H1 (cell line): Measurements from ENCODE around the gene PLCXD1. TPM values are rescaled to one million over a fixed set of nuclear protein-coding genes. Genes with fewer than 3 reads are reported as not detected.

Experiments used
- CTCF ChIA-PET: fragments of 300-600 bp; sonication (Branson Sonifier 250); formaldehyde crosslinking; loops from one replicate; lab custom pipeline; 2021; ENCODE audit not compliant: partially characterized antibody; lab: Charles Lee
- POLR2A ChIA-PET: fragments of 300-600 bp; sonication (Branson Sonifier 250); formaldehyde crosslinking; loops from one replicate; lab custom pipeline; 2021; ENCODE audit warnings: inconsistent platforms; ENCODE audit not compliant: partially characterized antibody; lab: Charles Lee
- DNase-seq, 2 experiments: peaks; one replicate each; pipeline versions ENCODE4 v3.0.0 to v3.0.0-alpha.2; 2010 to 2022; ENCODE audit warnings: low spot score in 2 of 2, low read depth in 1 of 2, mixed read lengths in 1 of 2
- FAIRE-seq: peaks from 2 replicates; lab custom pipeline; 2011; peaks lifted over from hg19 to GRCh38; lab: Jason Lieb, UNC
- H2AFZ ChIP-seq: 2 replicates; pipeline ENCODE4 v1.8.1; 2012; ENCODE audit warnings: low read length, inconsistent platforms
- H2AK5ac ChIP-seq: 2 replicates; pipeline ENCODE4 v1.6.1; 2013; ENCODE audit warnings: low read depth, low read length
- H2BK120ac ChIP-seq: replicated peaks from 2 replicates; pipeline ENCODE3; 2013; ENCODE audit warnings: low read depth, low read length, inconsistent platforms
- H2BK12ac ChIP-seq: 2 replicates; pipeline ENCODE4 v1.6.1; 2013; ENCODE audit warnings: low read depth, low read length
- H2BK15ac ChIP-seq: 2 replicates; pipeline ENCODE4 v1.6.1; 2013; ENCODE audit warnings: low read length
- H2BK20ac ChIP-seq: 2 replicates; pipeline ENCODE4 v1.6.1; 2013; ENCODE audit warnings: low read length
- H2BK5ac ChIP-seq: 2 replicates; pipeline ENCODE4 v1.6.1; 2013; ENCODE audit warnings: low read depth, low read length
- H3K14ac ChIP-seq: 2 replicates; pipeline ENCODE4 v1.6.1; 2013; ENCODE audit warnings: inconsistent platforms; ENCODE audit not compliant: insufficient read length
- H3K18ac ChIP-seq: 2 replicates; pipeline ENCODE4 v1.6.1; 2013; ENCODE audit warnings: low read length; ENCODE audit errors: extremely low read depth
- H3K23ac ChIP-seq: 2 replicates; pipeline ENCODE4 v1.6.1; 2013; ENCODE audit warnings: inconsistent platforms; ENCODE audit not compliant: insufficient read length
- H3K23me2 ChIP-seq: 2 replicates; pipeline ENCODE4 v1.6.1; 2013; ENCODE audit warnings: low read depth, low read length
- H3K27ac ChIP-seq: 2 replicates; pipeline ENCODE4 v1.6.1; 2011; ENCODE audit warnings: low read depth, low read length, inconsistent platforms
- H3K27me3 ChIP-seq, 4 experiments: replicated peaks in 1 of 4; 1 replicate in 1 of 4; 2 replicates in 3 of 4; pipeline versions ENCODE4 v1.6.1 to v1.8.1; 2011 to 2013; ENCODE audit warnings: low read length in 3 of 4, mild to moderate bottlenecking in 3 of 4, inconsistent platforms in 2 of 4, mixed read lengths in 2 of 4, moderate library complexity in 1 of 4; ENCODE audit not compliant: control insufficient read depth in 3 of 4, insufficient read depth in 3 of 4; ENCODE audit errors: extremely low read depth in 1 of 4
- H3K36me3 ChIP-seq, 4 experiments: 2 replicates each; pipeline versions ENCODE4 v1.6.1 to v1.8.1; 2011 to 2013; ENCODE audit warnings: mild to moderate bottlenecking in 4 of 4, low read length in 3 of 4, moderate library complexity in 2 of 4, control low read depth in 1 of 4, inconsistent platforms in 1 of 4; ENCODE audit not compliant: insufficient read depth in 4 of 4, control insufficient read depth in 2 of 4
- H3K4ac ChIP-seq: replicated peaks from 2 replicates; pipeline ENCODE3; 2013; ENCODE audit warnings: low read length, low read depth, mixed read lengths, inconsistent platforms; ENCODE audit not compliant: insufficient read length
- H3K4me1 ChIP-seq, 4 experiments: replicated peaks in 1 of 4; 1 replicate in 1 of 4; 2 replicates in 3 of 4; pipeline versions ENCODE4 v1.6.1 to v1.8.1; 2011 to 2013; ENCODE audit warnings: low read length in 3 of 4, inconsistent platforms in 2 of 4, mixed read lengths in 1 of 4; ENCODE audit not compliant: insufficient read depth in 4 of 4, control insufficient read depth in 3 of 4
- H3K4me2 ChIP-seq, 2 experiments: 2 replicates each; pipeline versions ENCODE4 v1.6.1 to v1.8.1; 2011 to 2013; ENCODE audit warnings: low read depth in 2 of 2, low read length in 2 of 2, control low read depth in 1 of 2, inconsistent platforms in 1 of 2, mild to moderate bottlenecking in 1 of 2; ENCODE audit not compliant: insufficient read depth in 1 of 2
- H3K4me3 ChIP-seq, 4 experiments: fragments of 200-600, 300-600 bp in 1 of 4; sonication (generic), shearing (Covaris generic), sonication (Bioruptor Twin) in 1 of 4; 2 replicates each; pipeline versions ENCODE4 v1.5.1 to v1.8.1; 2011 to 2016; ENCODE audit warnings: low read length in 4 of 4, low read depth in 3 of 4, control low read depth in 2 of 4, inconsistent platforms in 2 of 4, mild to moderate bottlenecking in 2 of 4, mixed read lengths in 1 of 4, moderate library complexity in 1 of 4; ENCODE audit not compliant: insufficient read depth in 2 of 4; ENCODE audit errors: extremely low read depth in 1 of 4
- H3K56ac ChIP-seq: replicated peaks from 2 replicates; pipeline ENCODE3; 2013; ENCODE audit warnings: low read depth, mild to moderate bottlenecking, mixed read lengths, low read length, inconsistent platforms; ENCODE audit not compliant: insufficient read length
- H3K79me1 ChIP-seq: 2 replicates; pipeline ENCODE4 v1.6.1; 2013; ENCODE audit warnings: low read depth, low read length, control low read depth
- H3K79me2 ChIP-seq, 2 experiments: 2 replicates each; pipeline versions ENCODE4 v1.6.1 to v1.8.1; 2012 to 2013; ENCODE audit warnings: low read length in 2 of 2, mild to moderate bottlenecking in 2 of 2, inconsistent platforms in 1 of 2; ENCODE audit not compliant: insufficient read depth in 2 of 2, control insufficient read depth in 1 of 2
- H3K9ac ChIP-seq, 4 experiments: replicated peaks in 1 of 4; 1 replicate in 1 of 4; 2 replicates in 3 of 4; pipeline versions ENCODE4 v1.6.1 to v1.8.1; 2011 to 2013; ENCODE audit warnings: low read depth in 3 of 4, low read length in 3 of 4, control low read depth in 2 of 4, mild to moderate bottlenecking in 2 of 4, moderate library complexity in 2 of 4, inconsistent platforms in 1 of 4; ENCODE audit errors: extremely low read depth in 1 of 4
- H3K9me3 ChIP-seq, 2 experiments: 2 replicates each; pipeline versions ENCODE4 v1.6.1 to v1.8.1; 2012 to 2013; ENCODE audit warnings: mild to moderate bottlenecking in 2 of 2, moderate library complexity in 2 of 2, control low read depth in 1 of 2, inconsistent platforms in 1 of 2, low read depth in 1 of 2, low read length in 1 of 2, mixed read lengths in 1 of 2; ENCODE audit not compliant: insufficient read depth in 2 of 2
- H4K20me1 ChIP-seq, 2 experiments: replicated peaks in 1 of 2; 2 replicates each; pipeline versions ENCODE3 to v1.8.1; 2011 to 2013; ENCODE audit warnings: inconsistent platforms in 2 of 2, low read length in 2 of 2, mild to moderate bottlenecking in 1 of 2; ENCODE audit not compliant: insufficient read depth in 2 of 2, control insufficient read depth in 1 of 2
- H4K5ac ChIP-seq: 2 replicates; pipeline ENCODE4 v1.6.1; 2013; ENCODE audit warnings: low read length, low read depth, mixed read lengths, inconsistent platforms; ENCODE audit not compliant: insufficient read length
- H4K8ac ChIP-seq: 2 replicates; pipeline ENCODE4 v1.8.0; 2013; ENCODE audit warnings: mild to moderate bottlenecking, moderate library complexity, low read length, inconsistent platforms; ENCODE audit not compliant: insufficient read depth; ENCODE audit errors: extremely low read depth
- H4K91ac ChIP-seq: replicated peaks from 2 replicates; pipeline ENCODE3; 2013; ENCODE audit warnings: low read length, mixed read lengths, inconsistent platforms; ENCODE audit not compliant: insufficient read length
- CREB1 ChIP-seq: IDR thresholded peaks from 2 replicates; pipeline ENCODE4 v1.6.1; 2012; ENCODE audit warnings: inconsistent platforms
- EP300 ChIP-seq, 2 experiments: IDR thresholded peaks; 1 replicate in 1 of 2; 2 replicates in 1 of 2; pipeline ENCODE4 v1.6.1; 2011 to 2012; ENCODE audit warnings: low read depth in 2 of 2, low read length in 2 of 2, mild to moderate bottlenecking in 2 of 2, borderline replicate concordance in 1 of 2, inconsistent platforms in 1 of 2, moderate library complexity in 1 of 2
- GTF2F1 ChIP-seq: IDR thresholded peaks from 2 replicates; pipeline ENCODE4 v1.6.1; 2012; ENCODE audit warnings: low read depth, low read length, improper control_type of control experiment, borderline replicate concordance
- HDAC2 ChIP-seq, 2 experiments: fragments of 300-600 bp in 1 of 2; sonication (generic) in 1 of 2; IDR thresholded peaks; 2 replicates each; pipeline ENCODE4 v1.6.1; 2011 to 2012; ENCODE audit warnings: low read depth in 2 of 2, low read length in 2 of 2, mild to moderate bottlenecking in 2 of 2, moderate library complexity in 2 of 2, borderline replicate concordance in 1 of 2, inconsistent platforms in 1 of 2
- NANOG ChIP-seq: IDR thresholded peaks from 2 replicates; pipeline ENCODE4 v1.6.1; 2011; ENCODE audit warnings: low read length, low read depth, mild to moderate bottlenecking, inconsistent platforms; ENCODE audit not compliant: insufficient read depth, poor library complexity, severe bottlenecking
- POLR2AphosphoS5 ChIP-seq: IDR thresholded peaks from 2 replicates; pipeline ENCODE4 v1.6.1; 2011; ENCODE audit warnings: low read depth, low read length
- RXRA ChIP-seq: IDR thresholded peaks from 2 replicates; pipeline ENCODE4 v1.6.1; 2011; ENCODE audit warnings: low read depth, mild to moderate bottlenecking, low read length, moderate library complexity; ENCODE audit not compliant: insufficient read depth
- SP4 ChIP-seq: IDR thresholded peaks from 2 replicates; pipeline ENCODE4 v1.6.1; 2012; ENCODE audit warnings: low read length, inconsistent platforms
- SRF ChIP-seq: IDR thresholded peaks from 2 replicates; pipeline ENCODE4 v1.6.1; 2011; ENCODE audit warnings: mild to moderate bottlenecking, low read depth, low read length, moderate library complexity
- SUZ12 ChIP-seq: fragments of 200-600 bp; sonication (generic); IDR thresholded peaks from 2 replicates; pipeline ENCODE4 v1.6.1; 2012; ENCODE audit warnings: mild to moderate bottlenecking, inconsistent platforms, low read length, moderate library complexity, mixed read lengths
- TAF1 ChIP-seq: IDR thresholded peaks from 2 replicates; pipeline ENCODE4 v1.6.1; 2011; ENCODE audit warnings: mild to moderate bottlenecking, low read depth, low read length
- TAF7 ChIP-seq: optimal IDR thresholded peaks from 2 replicates; pipeline ENCODE3; 2011; ENCODE audit warnings: low read depth, mild to moderate bottlenecking, inconsistent platforms, low read length, moderate library complexity, borderline replicate concordance
- WGBS, 2 experiments: shearing (Covaris generic) in 1 of 2; methylation state at CpG; one replicate each; pipeline versions ENCODE4 v1.1.6 to v1.1.7; 2013 to 2015; ENCODE audit warnings: low lambda C conversion rate in 2 of 2, mixed read lengths in 2 of 2, inconsistent platforms in 1 of 2, low coverage in 1 of 2, missing lambda C conversion rate in 1 of 2; ENCODE audit not compliant: insufficient replicate concordance in 2 of 2, insufficient coverage in 1 of 2, insufficient read length in 1 of 2; ENCODE audit errors: extremely low coverage in 1 of 2, missing lambda C conversion rate in 1 of 2; 5-methylcytosine and 5-hydroxymethylcytosine counted together
- polyA plus RNA-seq, 7 experiments: library from polyadenylated mRNA; depleted of rRNA in 3 of 7; stranded (reverse) in 5 of 7; unstranded in 2 of 7; fragments of >200 nt in 5 of 7; fragments of 200-250 nt in 2 of 7; gene quantifications; 1 replicate in 5 of 7; 2 replicates in 1 of 7; 4 replicates in 1 of 7; pipeline versions ENCODE4 v1.2.1 to v1.2.3, GENCODE V29; 2011 to 2013; ENCODE audit warnings: missing spikeins in 2 of 7, mixed read lengths in 2 of 7
- total RNA-seq: library from RNA; stranded (reverse); fragmentation: NEBNext Ultra II Directional; extraction: Animal tissue kit (Norgen Biotek cat#: 25700); gene quantifications from 2 replicates; pipeline ENCODE4 v1.2.1, GENCODE V29; 2021

PLCXD1 gene
- total and polyA plus RNA-seq, 2 of the 8 experiments (the other 6 are each of a cell fraction or from before 2014, with no cell fraction given): 93.6 to 124 TPM

- no peaks in the 10 kb centered on the region for H3K9me3 ChIP-seq
- peaks cover 0 to 43% of the 10 kb centered on the region in 2 experiments; a peak in 2 of 4 replicates for H3K79me2 ChIP-seq
- H3K27ac ChIP-seq: no peak overlapping the region
- DNase-seq (no peak), FAIRE-seq (no peak)
- no peak overlapping the region; the same call in 1 of the 2 replicates for H2BK5ac ChIP-seq
- no peak overlapping the region for H3K9ac ChIP-seq
- H2BK20ac ChIP-seq: no peak overlapping the region
- H2BK15ac ChIP-seq: no peak overlapping the region
- no peak overlapping the region for H3K4me2 ChIP-seq
- H3K4me3 ChIP-seq: no peak overlapping the region
- no peak overlapping the region for H4K91ac ChIP-seq
- no peak overlapping the region for H2AFZ ChIP-seq
- H3K18ac ChIP-seq: no peak overlapping the region
- H3K36me3 ChIP-seq: peaks cover 0 to 29% (median 7%) of the 10 kb centered on the region in 4 experiments; a peak in 5 of 8 replicates
- ChIA-PET CTCF (no interaction called here), POLR2A (no interaction called here)
- H2AK5ac ChIP-seq: no peak overlapping the region
- H3K4ac ChIP-seq: no peak overlapping the region
- peaks cover 9 to 14% of the 10 kb centered on the region in 2 experiments for H4K20me1 ChIP-seq
- no peak overlapping the region for H2BK12ac ChIP-seq
- no peaks in the 10 kb centered on the region; a peak in 1 of 7 replicates for H3K4me1 ChIP-seq
- no peak overlapping the region for H4K8ac ChIP-seq
- no peak overlapping the region for H3K23ac ChIP-seq
- H2BK120ac ChIP-seq: no peak overlapping the region
- H3K23me2 ChIP-seq: no peaks in the 10 kb centered on the region
- peaks cover 13% of the 10 kb centered on the region for H3K79me1 ChIP-seq
- no peaks in the 10 kb centered on the region for H3K27me3 ChIP-seq
- 95% methylated on average over 18 of the region's 18 CpGs; no CpG with 5 or more reads in 1 of the 2 experiments for WGBS, 2 experiments
- H3K14ac ChIP-seq: no peak overlapping the region
- H3K56ac ChIP-seq: no peak overlapping the region
- H4K5ac ChIP-seq: no peak overlapping the region
- TF ChIP-seq SUZ12 (no peak), CREB1 (no peak), POLR2AphosphoS5 (no peak), GTF2F1 (no peak), SP4 (no peak), TAF7 (no peak), SRF (no peak), TAF1 (no peak), NANOG (no peak), HDAC2 (IDR thresholded peaks at IDR 0.05; ENCODE audit: borderline replicate concordance in 1 of 2, low read depth in 2 of 2, low read length in 2 of 2) (no peak), EP300 (IDR thresholded peaks at IDR 0.05; ENCODE audit: borderline replicate concordance in 1 of 2, low read depth in 2 of 2, low read length in 2 of 2) (no peak), RXRA (no peak)
Observed at GRCh38 chrX:349196-349595, 68.0 kb downstream of the PLCXD1 start.
